Testis (tissue), 2 donors: ENCODE data around the gene ACOT13.
"Not testable (repeated sequence)": the region's sequence is repeated elsewhere in the genome, so short reads cannot be mapped to it uniquely, and the experiment has no call there.

Source experiments
- CTCF ChIP-seq, 3 experiments: fragments of 450-650 bp in 2 of 3; fragments of 200-600 bp in 1 of 3; sonication (generic) in 1 of 3; IDR thresholded peaks; one replicate each; pipeline ENCODE4 v1.5.1; 2016 to 2019; ENCODE audit warnings: antibody characterized with exemption in 3 of 3, mild to moderate bottlenecking in 2 of 3, moderate library complexity in 1 of 3
- POLR2A ChIP-seq: fragments of 450-650 bp; IDR thresholded peaks from one replicate; pipeline ENCODE4 v1.6.1; 2017; ENCODE audit warnings: antibody characterized with exemption, mild to moderate bottlenecking, moderate library complexity

DNA sequence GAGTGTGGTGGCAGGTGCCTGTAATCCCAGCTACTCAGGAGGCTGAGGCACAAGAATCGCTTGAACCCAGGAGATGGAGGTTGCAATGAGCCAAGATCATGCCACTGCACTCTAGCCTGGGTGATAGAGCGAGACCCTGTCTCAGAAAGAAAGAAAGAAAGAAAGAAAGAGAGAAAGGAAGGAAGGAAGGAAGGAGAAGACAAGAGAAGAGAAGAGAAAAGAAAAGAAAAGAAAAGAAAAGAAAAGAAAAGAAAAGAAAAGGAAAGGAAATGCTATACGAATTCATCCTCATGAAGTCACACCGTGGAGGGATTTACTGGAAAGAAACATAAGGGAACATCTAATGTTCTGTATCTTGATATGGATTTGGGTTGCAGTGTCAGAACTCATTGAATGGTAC, 67.8 kb downstream of the ACOT13 start:
- not testable (repeated sequence) for TF ChIP-seq CTCF (IDR thresholded peaks at IDR 0.05); POLR2A
